HepG2 (cell line): ENCODE measurements around the gene PCIF1. TPM values are rescaled to one million over a fixed set of nuclear protein-coding genes. Genes with fewer than 3 reads are reported as not detected.

Source experiments
- BRCA1 ChIP-seq: sonication (generic); formaldehyde crosslinking; IDR thresholded peaks from 2 replicates; pipeline ENCODE4 v1.4.0; 2020; ENCODE audit warnings: missing genetic modification reagents
- FOXA1 ChIP-seq, 2 experiments: fragments of 450-650 bp in 1 of 2; sonication (generic) in 1 of 2; formaldehyde crosslinking in 1 of 2; IDR thresholded peaks; 2 replicates each; pipeline versions ENCODE4 v1.4.0 to v1.6.1; 2016 to 2020; ENCODE audit warnings: missing genetic modification reagents in 1 of 2
- HOXA9 ChIP-seq: sonication (generic); formaldehyde crosslinking; IDR thresholded peaks from 2 replicates; pipeline ENCODE4 v1.8.1; 2022; ENCODE audit warnings: missing genetic modification reagents, mild to moderate bottlenecking, moderate library complexity, borderline replicate concordance
- IKZF1 ChIP-seq: fragments of 450-650 bp; IDR thresholded peaks from 2 replicates; pipeline ENCODE4 v1.7.1; 2016
- MYC ChIP-seq: sonication (generic); formaldehyde crosslinking; IDR thresholded peaks from 2 replicates; pipeline ENCODE4 v1.9.0; 2021; ENCODE audit warnings: missing genetic modification reagents, borderline replicate concordance
- NFKBIZ ChIP-seq: IDR thresholded peaks from 2 replicates; pipeline ENCODE4 v1.6.1; 2018; ENCODE audit warnings: missing genetic modification reagents, missing compliant biosample characterization
- NR2C2 ChIP-seq: sonication (generic); formaldehyde crosslinking; IDR thresholded peaks from 2 replicates; pipeline ENCODE4 v1.4.0; 2020; ENCODE audit warnings: missing genetic modification reagents, mild to moderate bottlenecking, moderate library complexity, borderline replicate concordance
- PAWR ChIP-seq: sonication (generic); formaldehyde crosslinking; IDR thresholded peaks from 2 replicates; pipeline ENCODE4 v1.4.0; 2020; ENCODE audit warnings: missing genetic modification reagents, mild to moderate bottlenecking, borderline replicate concordance
- POLR2AphosphoS5 ChIP-seq: IDR thresholded peaks from 2 replicates; pipeline ENCODE4 v1.6.1; 2012; ENCODE audit warnings: low read depth, low read length
- PRMT3 ChIP-seq: sonication (generic); formaldehyde crosslinking; IDR thresholded peaks from 2 replicates; pipeline ENCODE4 v1.8.1; 2022; ENCODE audit warnings: low read depth, mild to moderate bottlenecking, moderate library complexity, missing genetic modification reagents, borderline replicate concordance
- SAFB2 ChIP-seq: sonication (generic); formaldehyde crosslinking; IDR thresholded peaks from 2 replicates; pipeline ENCODE4 v1.5.1; 2020; ENCODE audit warnings: missing genetic modification reagents, low read depth, mild to moderate bottlenecking, borderline replicate concordance
- SMAD3 ChIP-seq: sonication (generic); formaldehyde crosslinking; IDR thresholded peaks from 2 replicates; pipeline ENCODE4 v1.4.0; 2020; ENCODE audit warnings: missing genetic modification reagents
- SRSF4 ChIP-seq: fragments of 200-400 bp; formaldehyde crosslinking; IDR thresholded peaks from one replicate; pipeline ENCODE4 v1.6.1; 2018; ENCODE audit warnings: mild to moderate bottlenecking, low read depth, low read length, moderate library complexity; ENCODE audit not compliant: poor library complexity, severe bottlenecking
- TARDBP ChIP-seq: sonication (generic); formaldehyde crosslinking; IDR thresholded peaks from 2 replicates; pipeline ENCODE4 v1.8.0; 2022; ENCODE audit warnings: mild to moderate bottlenecking, missing genetic modification reagents
- ZFP82 ChIP-seq: sonication (generic); formaldehyde crosslinking; IDR thresholded peaks from 2 replicates; pipeline ENCODE4 v1.5.1; 2020; ENCODE audit warnings: mild to moderate bottlenecking, missing genetic modification reagents, borderline replicate concordance
- ZFY ChIP-seq: sonication (generic); formaldehyde crosslinking; IDR thresholded peaks from 2 replicates; pipeline ENCODE4 v1.4.0; 2020; ENCODE audit warnings: missing genetic modification reagents
- ZMYM3 ChIP-seq: sonication (generic); formaldehyde crosslinking; IDR thresholded peaks from 2 replicates; pipeline ENCODE4 v1.5.1; 2020; ENCODE audit warnings: mild to moderate bottlenecking, missing genetic modification reagents
- ZNF260 ChIP-seq: sonication (generic); formaldehyde crosslinking; IDR thresholded peaks from 2 replicates; pipeline ENCODE4 v1.4.0; 2020; ENCODE audit warnings: missing genetic modification reagents, low read depth, mild to moderate bottlenecking, borderline replicate concordance
- ZNF510 ChIP-seq: sonication (generic); formaldehyde crosslinking; IDR thresholded peaks from 2 replicates; pipeline ENCODE4 v1.4.0; 2020; ENCODE audit warnings: low read depth, mild to moderate bottlenecking, missing genetic modification reagents
- ZNF549 ChIP-seq: sonication (generic); formaldehyde crosslinking; IDR thresholded peaks from 2 replicates; pipeline ENCODE4 v1.5.0; 2020; ENCODE audit warnings: missing genetic modification reagents
- ZNF598 ChIP-seq: sonication (generic); formaldehyde crosslinking; IDR thresholded peaks from 2 replicates; pipeline ENCODE4 v1.5.1; 2020; ENCODE audit warnings: mild to moderate bottlenecking, missing genetic modification reagents, borderline replicate concordance
- ZNF747 ChIP-seq: sonication (generic); formaldehyde crosslinking; IDR thresholded peaks from 2 replicates; pipeline ENCODE4 v1.8.1; 2023; ENCODE audit warnings: missing genetic modification reagents, mild to moderate bottlenecking, borderline replicate concordance
- ZNF781 ChIP-seq: sonication (generic); formaldehyde crosslinking; IDR thresholded peaks from 2 replicates; pipeline ENCODE4 v1.5.1; 2020; ENCODE audit warnings: borderline replicate concordance, mild to moderate bottlenecking, missing genetic modification reagents; ENCODE audit errors: not compliant biosample characterization
- ZNF850 ChIP-seq: sonication (generic); formaldehyde crosslinking; conservative IDR thresholded peaks from 2 replicates; pipeline ENCODE4 v1.9.0; 2021; ENCODE audit warnings: mild to moderate bottlenecking, missing genetic modification reagents
- polyA plus RNA-seq, 8 experiments: library from polyadenylated mRNA; depleted of rRNA in 3 of 8; stranded (reverse) in 7 of 8; unstranded in 1 of 8; fragments of >200 nt; fragmentation: Illumina TruSeq in 4 of 8; extraction: Trizol in 4 of 8; gene quantifications; 2 replicates each; pipeline versions ENCODE4 v1.2.1 to v1.2.3, GENCODE V29; 2011 to 2016; ENCODE audit warnings: low read depth in 4 of 8, missing spikeins in 1 of 8, mixed read lengths in 1 of 8; ENCODE audit not compliant: insufficient read depth in 1 of 8
- total RNA-seq, 5 experiments: library from RNA; depleted of rRNA; stranded (reverse); fragments of >200 nt; fragmentation: Illumina TruSeq; extraction: Trizol; gene quantifications; 2 replicates each; pipeline ENCODE4 v1.2.3, GENCODE V29; 2016; ENCODE audit warnings: low read depth in 1 of 5
- TF ChIP-seq, protein P1 (sequence below): sonication (generic); formaldehyde crosslinking; IDR thresholded peaks from 2 replicates; pipeline ENCODE4 v1.4.0; 2020; ENCODE audit warnings: mild to moderate bottlenecking, missing genetic modification reagents
- TF ChIP-seq, protein P2 (sequence below): sonication (generic); formaldehyde crosslinking; IDR thresholded peaks from 2 replicates; pipeline ENCODE4 v1.5.1; 2020; ENCODE audit warnings: mild to moderate bottlenecking, missing genetic modification reagents, moderate library complexity

The PCIF1 gene
- total and polyA plus RNA-seq, 2 of the 13 experiments (the other 11 are each of a cell fraction or from before 2014, with no cell fraction given), result 20.9 to 24.4 TPM

GRCh38 chr20:45909336-45909808 is 25.1 kb upstream of the PCIF1 start (continued):
- TF ChIP-seq ZNF781 (CRISPR knock-in tag) (no peak), NR2C2 (0 out of 2 replicates have a peak, but pooled peaks have one; percentile 44), ZFP82 (CRISPR knock-in tag) (no peak), ZNF850 (CRISPR knock-in tag) (no peak), PRMT3 (no peak), ZNF747 (CRISPR knock-in tag) (no peak), ZFY (CRISPR knock-in tag) (peak; percentile 69; the same call in 1 of the 2 replicates), PAWR (CRISPR knock-in tag) (no peak), NFKBIZ (CRISPR knock-in tag) (no peak), IKZF1 (no peak), SAFB2 (CRISPR knock-in tag) (no peak), ZNF549 (CRISPR knock-in tag) (no peak), ZNF598 (no peak), SMAD3 (CRISPR knock-in tag) (0 out of 2 replicates have a peak, but pooled peaks have one; percentile 31), ZNF510 (no peak), TARDBP (CRISPR knock-in tag) (peak; percentile 55; the same call in 1 of the 2 replicates), ZMYM3 (CRISPR knock-in tag) (peak; percentile 98), BRCA1 (CRISPR knock-in tag) (peak; percentile 7; the same call in 1 of the 2 replicates), ZNF260 (CRISPR knock-in tag) (no peak), POLR2AphosphoS5 (peak; percentile 68), SRSF4 (no peak), FOXA1 (IDR thresholded peaks at IDR 0.05) (no peak), FOXA1 (CRISPR knock-in tag; IDR thresholded peaks at IDR 0.05) (no peak), MYC (peak; percentile 43; the same call in 1 of the 2 replicates), HOXA9 (CRISPR knock-in tag) (no peak)
- TF ChIP-seq, protein P1, sequence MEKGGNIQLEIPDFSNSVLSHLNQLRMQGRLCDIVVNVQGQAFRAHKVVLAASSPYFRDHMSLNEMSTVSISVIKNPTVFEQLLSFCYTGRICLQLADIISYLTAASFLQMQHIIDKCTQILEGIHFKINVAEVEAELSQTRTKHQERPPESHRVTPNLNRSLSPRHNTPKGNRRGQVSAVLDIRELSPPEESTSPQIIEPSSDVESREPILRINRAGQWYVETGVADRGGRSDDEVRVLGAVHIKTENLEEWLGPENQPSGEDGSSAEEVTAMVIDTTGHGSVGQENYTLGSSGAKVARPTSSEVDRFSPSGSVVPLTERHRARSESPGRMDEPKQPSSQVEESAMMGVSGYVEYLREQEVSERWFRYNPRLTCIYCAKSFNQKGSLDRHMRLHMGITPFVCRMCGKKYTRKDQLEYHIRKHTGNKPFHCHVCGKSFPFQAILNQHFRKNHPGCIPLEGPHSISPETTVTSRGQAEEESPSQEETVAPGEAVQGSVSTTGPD (CRISPR knock-in tag), result no peak
- TF ChIP-seq, protein P2, sequence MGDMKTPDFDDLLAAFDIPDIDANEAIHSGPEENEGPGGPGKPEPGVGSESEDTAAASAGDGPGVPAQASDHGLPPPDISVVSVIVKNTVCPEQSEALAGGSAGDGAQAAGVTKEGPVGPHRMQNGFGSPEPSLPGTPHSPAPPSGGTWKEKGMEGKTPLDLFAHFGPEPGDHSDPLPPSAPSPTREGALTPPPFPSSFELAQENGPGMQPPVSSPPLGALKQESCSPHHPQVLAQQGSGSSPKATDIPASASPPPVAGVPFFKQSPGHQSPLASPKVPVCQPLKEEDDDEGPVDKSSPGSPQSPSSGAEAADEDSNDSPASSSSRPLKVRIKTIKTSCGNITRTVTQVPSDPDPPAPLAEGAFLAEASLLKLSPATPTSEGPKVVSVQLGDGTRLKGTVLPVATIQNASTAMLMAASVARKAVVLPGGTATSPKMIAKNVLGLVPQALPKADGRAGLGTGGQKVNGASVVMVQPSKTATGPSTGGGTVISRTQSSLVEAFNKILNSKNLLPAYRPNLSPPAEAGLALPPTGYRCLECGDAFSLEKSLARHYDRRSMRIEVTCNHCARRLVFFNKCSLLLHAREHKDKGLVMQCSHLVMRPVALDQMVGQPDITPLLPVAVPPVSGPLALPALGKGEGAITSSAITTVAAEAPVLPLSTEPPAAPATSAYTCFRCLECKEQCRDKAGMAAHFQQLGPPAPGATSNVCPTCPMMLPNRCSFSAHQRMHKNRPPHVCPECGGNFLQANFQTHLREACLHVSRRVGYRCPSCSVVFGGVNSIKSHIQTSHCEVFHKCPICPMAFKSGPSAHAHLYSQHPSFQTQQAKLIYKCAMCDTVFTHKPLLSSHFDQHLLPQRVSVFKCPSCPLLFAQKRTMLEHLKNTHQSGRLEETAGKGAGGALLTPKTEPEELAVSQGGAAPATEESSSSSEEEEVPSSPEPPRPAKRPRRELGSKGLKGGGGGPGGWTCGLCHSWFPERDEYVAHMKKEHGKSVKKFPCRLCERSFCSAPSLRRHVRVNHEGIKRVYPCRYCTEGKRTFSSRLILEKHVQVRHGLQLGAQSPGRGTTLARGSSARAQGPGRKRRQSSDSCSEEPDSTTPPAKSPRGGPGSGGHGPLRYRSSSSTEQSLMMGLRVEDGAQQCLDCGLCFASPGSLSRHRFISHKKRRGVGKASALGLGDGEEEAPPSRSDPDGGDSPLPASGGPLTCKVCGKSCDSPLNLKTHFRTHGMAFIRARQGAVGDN (CRISPR knock-in tag), result peak; percentile 91
